Activated B cell treated with CpG ODN at 0.5 μM for 24 hours (primary cell): ENCODE data around the gene KCTD1. TPM values are rescaled to one million over a fixed set of nuclear protein-coding genes. Genes with fewer than 3 reads are reported as not detected.

Experiments
- ATAC-seq: fragments of 200-7000 bp; cut with Tn5 transposase; one replicate; pipeline ENCODE4 v1.10.0; 2021; ENCODE audit warnings: low read depth, mild to moderate bottlenecking, moderate library complexity
- CTCF ChIA-PET: fragments of 350-600 bp; sonication (Branson Sonifier 250); formaldehyde crosslinking; loops from one replicate; lab custom pipeline; 2021; ENCODE audit warnings: antibody characterized with exemption; lab: Charles Lee
- POLR2A ChIA-PET: fragments of 350-600 bp; sonication (Branson Sonifier 250); formaldehyde crosslinking; loops from one replicate; lab custom pipeline; 2021; ENCODE audit warnings: antibody characterized with exemption; lab: Charles Lee
- DNase-seq: peaks from one replicate; pipeline ENCODE4 v3.0.0; 2022
- H3K27ac Mint-ChIP-seq: one replicate; pipeline ENCODE4 v1.8.0; 2020; ENCODE audit warnings: mixed read lengths
- H3K27me3 Mint-ChIP-seq: one replicate; pipeline ENCODE4 v1.8.0; 2021; ENCODE audit warnings: mixed read lengths
- H3K36me3 Mint-ChIP-seq: one replicate; pipeline ENCODE4 v1.8.0; 2021; ENCODE audit warnings: low read depth, mixed read lengths
- H3K4me1 Mint-ChIP-seq: one replicate; pipeline ENCODE4 v1.8.0; 2021; ENCODE audit warnings: mixed read lengths
- H3K4me3 Mint-ChIP-seq: one replicate; pipeline ENCODE4 v1.8.0; 2020; ENCODE audit warnings: mild to moderate bottlenecking, mixed read lengths
- H3K9me3 Mint-ChIP-seq: one replicate; pipeline ENCODE4 v1.8.0; 2020; ENCODE audit warnings: mixed read lengths
- CTCF ChIP-seq: fragments of 200-600 bp; IDR thresholded peaks from one replicate; pipeline ENCODE4 v1.8.0; 2022; ENCODE audit warnings: antibody characterized with exemption, mild to moderate bottlenecking
- intact Hi-C: fragments of 100-400 bp; cut with micrococcal nuclease; formaldehyde crosslinking; loops from one replicate; pipeline ENCODE4 v1.15.1; 2024
- total RNA-seq: library from RNA; stranded (reverse); gene quantifications from 2 replicates; pipeline ENCODE4 v1.2.3, GENCODE V29; 2022

KCTD1 gene
- total RNA-seq, 1 donor from 2014 or later: 4.9 TPM

GRCh38 chr18:26545335-26546123 is 2.8 kb downstream of the KCTD1 start:
- peaks cover 37% of the 10 kb centered on the region for H3K4me1 Mint-ChIP-seq
- no peak for DNase-seq
- TF ChIP-seq CTCF: no peak
- ChIA-PET CTCF (no interaction called here), POLR2A (no interaction called here)
- no peak overlapping the region for H3K27ac Mint-ChIP-seq
- no peaks in the 10 kb centered on the region for H3K36me3 Mint-ChIP-seq
- no peak overlapping the region for H3K4me3 Mint-ChIP-seq
- intact Hi-C loops: loop anchor here (5.0 to 10.0 kb wide), 2 partner anchors 102 to 1201 kb away; no protein-coding TSS in a partner anchor
- no peak for ATAC-seq
- peaks cover 5% of the 10 kb centered on the region for H3K27me3 Mint-ChIP-seq
- H3K9me3 Mint-ChIP-seq: no peaks in the 10 kb centered on the region

- Mint-ChIP-seq H3K36me3 (no peaks in the 10 kb centered on the region), H3K27me3 (no peaks in the 10 kb centered on the region), H3K4me3 (no peak overlapping the region), H3K4me1 (peaks cover 28% of the 10 kb centered on the region), H3K9me3 (no peaks in the 10 kb centered on the region), H3K27ac (no peak overlapping the region)
- CTCF ChIA-PET: no interaction called here
- DNase-seq (no peak), ATAC-seq (no peak)
- POLR2A ChIA-PET: no interaction called here
- intact Hi-C loops: loop anchor here (10.0 kb wide), 1 partner anchor 1200 kb away; no protein-coding TSS in a partner anchor
- no peak for TF ChIP-seq CTCF
These were observed 3.9 kb downstream of the KCTD1 start for GRCh38 chr18:26544451-26544850.

- H3K4me1 Mint-ChIP-seq: peaks cover 26% of the 10 kb centered on the region
- TF ChIP-seq CTCF: no peak
- ChIA-PET CTCF (no interaction called here), POLR2A (no interaction called here)
- H3K27ac Mint-ChIP-seq: no peak overlapping the region
- ATAC-seq (no peak), DNase-seq (no peak)
- no peaks in the 10 kb centered on the region for H3K27me3 Mint-ChIP-seq
- H3K9me3 Mint-ChIP-seq: no peaks in the 10 kb centered on the region
- no peak overlapping the region for H3K4me3 Mint-ChIP-seq
- intact Hi-C loops: loop anchor here (10.0 kb wide), 1 partner anchor 1199 kb away; no protein-coding TSS in a partner anchor
- no peaks in the 10 kb centered on the region for H3K36me3 Mint-ChIP-seq
These were observed 5.0 kb downstream of the KCTD1 start for GRCh38 chr18:26543373-26543772.

GRCh38 chr18:26540043-26540628 is 8.2 kb downstream of the KCTD1 start:
- Mint-ChIP-seq H3K27me3 (no peaks in the 10 kb centered on the region), H3K4me3 (no peak overlapping the region), H3K9me3 (no peaks in the 10 kb centered on the region), H3K27ac (no peak overlapping the region), H3K36me3 (no peaks in the 10 kb centered on the region), H3K4me1 (peaks cover 3% of the 10 kb centered on the region)
- no peak for TF ChIP-seq CTCF
- CTCF ChIA-PET: no interaction called here
- intact Hi-C loops: loop anchor here (10.0 kb wide), 1 partner anchor 1195 kb away; no protein-coding TSS in a partner anchor
- no peak for DNase-seq
- ATAC-seq: no peak
- POLR2A ChIA-PET: no interaction called here

GRCh38 chr18:26538524-26538923 is 9.8 kb downstream of the KCTD1 start:
- Mint-ChIP-seq H3K9me3 (no peaks in the 10 kb centered on the region), H3K4me3 (no peak overlapping the region), H3K4me1 (no peaks in the 10 kb centered on the region), H3K36me3 (no peaks in the 10 kb centered on the region), H3K27me3 (no peaks in the 10 kb centered on the region), H3K27ac (no peak overlapping the region)
- no peak for DNase-seq
- ChIA-PET POLR2A (no interaction called here), CTCF (no interaction called here)
- no peak for TF ChIP-seq CTCF
- intact Hi-C loops: no loop called here
- ATAC-seq: no peak
